HG03439 (cell line): ENCODE results near the gene PI4K2A.
A peak's percentile ranks its signal among the peaks of the same experiment; 100 is the strongest.
"Not testable (repeated sequence)": the region's sequence is repeated elsewhere in the genome, so short reads cannot be mapped to it uniquely, and the experiment has no call there.

Source experiments
- ATAC-seq: cut with Tn5 transposase; IDR thresholded peaks from one replicate; pipeline ENCODE4 v1.9.1; 2021; ENCODE audit warnings: mild to moderate bottlenecking, moderate library complexity; ENCODE audit not compliant: unreplicated experiment

Gene PI4K2A

GRCh38 chr10:97669571-97669970 is 29.1 kb downstream of the PI4K2A start:
- no peak for ATAC-seq

DNA sequence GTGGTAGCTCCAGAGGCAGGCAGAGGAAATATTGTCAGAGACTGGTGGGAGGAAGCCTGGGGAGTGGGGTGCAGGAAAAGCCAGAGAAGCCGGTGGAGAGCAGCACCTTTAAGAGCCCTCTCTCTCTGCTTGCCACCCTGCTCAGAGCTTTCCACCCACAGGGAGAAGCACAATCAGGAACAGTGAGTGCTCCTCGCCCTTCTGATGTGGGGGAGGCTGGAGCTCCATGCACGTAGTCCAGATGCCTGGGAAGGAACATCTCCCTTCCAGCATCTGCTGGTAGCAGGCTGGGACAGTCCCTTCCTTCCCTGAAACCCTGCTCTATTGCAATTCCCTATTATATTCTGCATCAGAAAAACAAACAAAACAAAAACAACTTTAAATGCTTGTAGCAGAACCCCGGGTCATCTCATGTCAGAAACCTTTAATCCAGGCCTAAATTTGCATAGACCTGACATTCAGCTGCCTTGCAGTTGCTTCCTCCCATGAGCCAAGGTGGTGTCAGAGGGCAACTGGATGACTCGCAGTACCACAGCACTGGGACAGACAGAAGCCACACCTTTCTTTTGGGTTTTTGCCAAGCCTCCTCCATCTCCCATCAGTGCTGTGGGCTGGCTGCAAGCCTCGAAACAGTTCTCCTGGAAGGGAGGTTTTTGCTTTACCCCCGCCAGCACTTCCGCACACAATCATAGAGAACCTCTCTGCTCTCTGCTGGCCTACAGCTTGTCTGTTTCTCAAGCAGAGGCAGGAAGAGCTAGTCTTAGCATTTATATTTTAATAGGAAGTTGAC is 33.5 kb downstream of the PI4K2A start:
- ATAC-seq = no peak

DNA sequence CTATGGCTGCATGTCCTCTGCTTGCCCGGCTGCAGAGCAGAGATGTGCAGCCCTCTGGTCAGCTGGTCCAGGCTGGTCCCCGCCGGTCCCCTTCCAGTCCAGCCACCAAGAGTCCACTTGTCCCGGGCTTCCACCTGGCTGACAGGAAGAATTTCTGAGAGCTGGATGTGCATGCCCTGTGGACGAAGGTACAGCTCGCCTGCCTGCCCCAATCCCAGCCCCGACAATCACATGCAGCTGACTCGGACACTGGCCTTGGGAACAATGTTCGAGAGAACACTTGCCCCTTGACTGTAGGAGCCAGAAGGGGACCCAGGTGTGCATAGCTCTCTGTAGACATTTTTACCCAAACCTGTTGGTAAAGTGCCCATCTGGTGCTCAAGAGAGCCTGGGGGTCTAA is 34.8 kb downstream of the PI4K2A start:
- no peak for ATAC-seq

DNA sequence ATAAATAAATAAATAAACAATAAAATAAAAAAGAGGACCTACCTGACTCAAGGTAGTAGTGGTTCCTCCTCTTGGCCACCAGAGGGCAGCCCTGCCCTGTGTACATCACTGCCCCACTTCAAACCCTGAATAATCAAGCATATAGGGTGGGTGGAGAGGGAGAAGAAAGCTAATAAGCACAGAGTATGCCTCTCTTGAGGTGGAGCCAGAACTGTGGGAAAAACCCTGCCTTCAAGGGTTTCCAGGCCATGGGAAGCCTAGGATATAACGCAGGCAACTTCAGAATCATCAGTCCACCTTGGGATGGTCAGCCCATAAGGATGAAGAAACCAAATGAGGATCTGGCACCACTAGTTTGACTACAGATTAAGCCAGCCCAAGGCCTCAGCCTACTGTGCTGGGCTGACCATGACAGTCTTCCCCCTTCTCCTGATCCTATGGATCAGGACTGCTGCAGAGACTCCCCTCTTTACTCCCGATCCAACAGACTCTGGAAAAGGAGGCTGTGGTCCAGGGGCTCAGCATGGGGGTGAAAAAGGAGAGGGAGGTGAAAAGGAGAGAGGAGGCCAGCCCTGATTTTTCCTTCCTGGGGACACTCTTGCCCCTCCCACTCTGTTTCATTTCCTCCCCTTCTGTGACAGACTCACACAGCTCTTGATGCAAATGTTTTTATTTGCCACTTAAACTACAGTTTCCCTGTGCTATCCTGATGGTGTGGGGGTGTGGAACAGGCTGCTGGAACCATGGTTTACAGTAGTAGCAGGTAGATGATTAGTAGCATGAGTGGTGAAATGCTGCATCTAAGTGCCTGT is 36.5 kb downstream of the PI4K2A start:
- ATAC-seq = no peak

DNA sequence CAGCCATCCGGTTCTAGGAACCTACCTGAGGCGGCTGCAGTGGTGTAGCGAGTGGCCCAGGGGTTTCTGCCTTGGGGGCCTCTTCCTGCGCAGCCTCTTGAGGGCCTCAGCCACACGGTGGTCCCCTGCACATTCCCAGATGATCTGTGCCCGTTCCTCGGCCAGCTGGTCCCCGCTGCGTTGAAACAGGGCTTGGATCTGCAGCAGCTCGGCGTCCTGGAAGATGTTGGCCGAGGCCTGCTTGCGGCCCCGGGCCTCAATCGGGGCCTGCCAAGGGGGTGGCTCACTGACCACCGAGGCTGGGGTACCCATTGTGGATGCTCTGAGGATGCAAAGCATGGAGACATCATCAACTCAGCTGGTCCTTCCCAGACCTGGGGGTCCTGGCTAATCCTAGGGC is 39.1 kb downstream of the PI4K2A start:
- ATAC-seq = no peak

DNA sequence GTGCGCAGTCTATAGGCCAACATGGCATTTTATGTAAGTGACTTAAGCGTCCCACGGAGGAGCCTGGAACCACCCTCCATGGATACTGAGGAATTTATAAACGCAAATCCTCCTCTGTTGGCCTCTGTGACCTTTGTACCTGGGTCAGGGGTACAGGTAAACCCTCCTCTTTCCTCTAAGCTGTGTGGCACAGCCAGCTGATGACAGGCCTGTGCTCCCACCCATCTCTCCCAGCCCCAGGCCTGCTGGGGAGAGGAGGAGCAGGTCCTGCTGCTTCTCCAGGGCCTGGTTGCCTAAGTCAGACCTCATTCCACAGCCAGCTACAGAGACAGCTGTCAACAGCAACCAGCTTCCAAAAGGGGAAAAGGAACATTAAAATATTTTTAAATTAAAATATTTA is 41.6 kb downstream of the PI4K2A start:
- ATAC-seq = no peak

GRCh38 chr10:97683556-97684367 is 43.3 kb downstream of the PI4K2A start:
- ATAC-seq = no peak

- ATAC-seq = not testable (repeated sequence)
Observed at GRCh38 chr10:97684368-97684713, 43.9 kb downstream of the PI4K2A start.

DNA sequence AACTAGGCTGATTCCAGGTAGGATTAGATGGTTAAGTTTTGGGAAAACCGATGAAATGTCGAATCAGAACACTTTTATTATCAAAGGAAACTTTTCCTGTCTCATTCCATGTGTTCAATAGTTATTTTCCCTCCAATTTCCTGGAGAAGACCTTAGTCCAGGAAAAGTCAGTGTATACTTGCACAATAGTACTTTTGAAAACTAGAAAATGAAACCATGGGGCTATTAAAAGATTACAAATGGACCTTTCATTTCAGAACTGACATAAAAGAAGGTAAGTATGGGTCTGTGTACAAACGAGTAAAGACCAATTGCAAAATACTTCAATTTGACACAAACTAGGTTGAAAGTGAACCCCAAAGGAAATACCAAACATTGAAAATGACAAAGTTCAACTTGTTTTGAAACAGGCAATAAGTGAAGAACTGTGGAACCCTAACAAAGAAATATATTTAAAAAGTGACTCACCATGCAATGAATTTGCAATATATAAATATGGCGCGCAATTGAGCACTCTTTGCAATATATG is 44.5 kb downstream of the PI4K2A start:
- no peak for ATAC-seq

- ATAC-seq = no peak
Observed at GRCh38 chr10:97685395-97685958, 45.0 kb downstream of the PI4K2A start.

- ATAC-seq = peak; percentile 18
Observed at GRCh38 chr10:97686301-97686961, 46.0 kb downstream of the PI4K2A start.

DNA sequence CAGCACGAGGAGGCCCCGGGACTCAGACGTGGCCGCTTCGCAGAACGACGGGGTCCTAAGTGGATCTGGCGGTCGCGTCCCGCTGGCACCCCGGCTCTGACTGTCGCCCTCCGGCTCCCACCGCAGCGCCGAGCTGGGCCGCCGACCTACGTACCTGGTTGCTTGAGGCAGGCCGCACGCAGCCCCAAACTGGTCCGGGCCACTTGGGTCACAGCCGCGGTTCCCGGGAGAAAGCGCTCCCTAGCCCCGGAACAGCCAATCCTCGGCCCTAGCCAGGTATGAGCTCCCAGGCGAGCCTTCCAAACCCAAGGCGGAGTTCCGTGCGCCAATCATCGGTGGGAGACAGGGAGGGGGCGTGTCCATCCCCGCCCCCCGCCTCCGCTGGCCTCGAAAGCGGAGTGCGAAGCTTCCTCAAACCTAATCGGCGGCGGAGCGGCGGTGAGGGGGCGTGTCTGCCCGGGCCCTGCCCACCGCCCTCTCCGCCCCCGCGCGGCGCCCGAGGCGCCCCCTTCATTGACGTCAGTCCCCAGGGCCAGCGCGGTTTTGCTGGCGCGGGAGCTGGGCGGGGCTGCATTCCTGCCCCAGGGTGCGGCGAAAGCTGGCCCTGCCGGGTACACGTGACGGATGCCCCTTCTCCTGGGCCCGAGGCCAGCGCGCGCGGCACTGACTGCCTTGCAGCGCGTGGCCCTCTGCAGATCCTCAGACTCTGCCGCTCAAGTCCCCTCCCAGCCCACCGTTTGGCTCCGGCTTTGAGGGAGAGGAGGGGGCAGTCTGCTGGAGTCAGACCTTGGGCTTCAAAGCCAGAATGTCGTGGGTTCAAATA is 46.7 kb downstream of the PI4K2A start, which contains the start of gene AVPI1:
Gene AVPI1 (minus strand): TSS at position 280 of the 823 bp plus-strand sequence. CDS start 7,336 bp downstream, outside the sequence.
- peak; percentile 90 for ATAC-seq

DNA sequence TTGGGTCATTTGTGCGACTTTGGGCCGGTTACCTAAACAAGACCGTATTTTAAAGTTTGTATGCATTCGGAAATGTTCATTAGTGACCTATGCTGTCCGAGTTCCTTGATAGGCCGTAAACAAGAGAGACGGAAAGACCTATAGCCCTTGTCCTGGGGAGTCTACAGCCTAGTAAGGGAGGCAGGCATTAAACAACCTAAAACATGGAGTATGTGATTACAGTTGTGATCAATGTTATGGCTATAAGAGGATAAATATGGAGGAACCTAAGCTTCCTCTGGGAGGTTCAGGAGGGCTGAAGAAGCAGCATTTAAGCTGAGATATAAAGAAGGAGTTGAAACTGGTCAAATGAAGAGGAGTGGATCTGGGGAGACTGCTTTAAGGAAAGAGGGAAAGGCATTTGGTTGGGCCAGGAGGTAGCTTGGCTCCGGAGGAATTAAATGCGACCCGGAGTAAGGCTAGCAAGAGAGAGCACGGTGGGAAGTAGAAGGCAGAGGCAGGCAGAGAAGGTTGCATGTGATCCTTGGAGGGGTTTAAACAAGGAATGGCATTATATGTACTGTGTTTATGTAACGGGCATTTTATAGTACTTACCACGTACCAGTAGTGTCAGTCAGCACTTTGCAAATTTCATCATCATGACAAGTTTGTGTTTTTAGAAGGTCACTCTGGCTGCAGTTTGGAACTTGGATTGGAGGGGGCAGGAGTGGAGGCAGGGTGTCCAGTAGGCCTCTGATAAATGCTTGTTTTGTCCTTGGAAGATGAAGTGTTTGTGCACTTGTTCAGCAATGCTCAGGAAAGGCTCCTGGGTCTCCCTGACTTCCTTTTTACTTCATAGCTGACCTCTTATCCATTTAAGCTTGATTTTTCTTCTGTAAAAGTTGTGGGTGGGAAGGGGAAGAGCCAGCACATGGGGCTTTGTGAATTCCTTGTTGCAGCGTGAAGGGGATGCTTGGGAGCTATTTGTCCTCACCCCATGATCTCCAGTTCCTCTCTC is 47.6 kb downstream of the PI4K2A start:
- no peak for ATAC-seq

- no peak for ATAC-seq
Observed at GRCh38 chr10:97689559-97690020, 49.1 kb downstream of the PI4K2A start.

DNA sequence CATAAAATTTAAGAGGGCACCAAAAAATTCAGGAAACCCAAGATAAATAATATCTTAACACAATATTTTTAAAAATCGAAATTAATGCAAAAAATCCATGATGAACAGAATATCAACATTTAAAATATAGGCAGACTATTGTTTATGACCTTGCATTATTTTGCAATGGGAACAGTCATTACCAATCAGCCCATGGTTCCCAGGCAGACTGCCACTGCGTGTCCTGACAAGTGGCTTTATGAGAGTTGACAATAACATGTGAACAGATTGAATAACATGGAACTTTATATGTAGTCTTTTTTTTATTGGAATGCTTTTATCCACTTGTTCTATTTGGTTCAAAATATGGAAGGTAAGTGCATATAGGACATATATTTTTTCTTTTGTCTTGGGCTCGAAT is 49.7 kb downstream of the PI4K2A start:
- ATAC-seq = no peak

GRCh38 chr10:97698072-97698655 is 57.7 kb downstream of the PI4K2A start:
- ATAC-seq = not testable (repeated sequence)

GRCh38 chr10:97701438-97702069 is 61.1 kb downstream of the PI4K2A start:
- peak; percentile 63 for ATAC-seq
